SW 1271 (cell line): ENCODE data around the gene GPR34.
"Not testable (repeated sequence)": the region's sequence is repeated elsewhere in the genome, so short reads cannot be mapped to it uniquely, and the experiment has no call there.

Experiments used
- DNase-seq, 2 experiments: peaks; one replicate each; lab custom pipeline; 2025; lab: John Stamatoyannopoulos, UW

The GPR34 gene

GRCh38 chrX:41688835-41689234 lies at the start of gene GPR34:
Gene GPR34 (plus strand): TSS chrX:41688973. CDS start chrX:41695634, 6,661 bp downstream.
- DNase-seq: no peak

- DNase-seq: not testable (repeated sequence)
Measured at GRCh38 chrX:41646201-41646600, 42.6 kb upstream of the GPR34 start.

- DNase-seq: no peak
Measured at GRCh38 chrX:41653125-41653524, 35.6 kb upstream of the GPR34 start.

- DNase-seq: no peak
Measured at GRCh38 chrX:41655101-41655500, 33.7 kb upstream of the GPR34 start.

- DNase-seq: no peak
Measured at GRCh38 chrX:41655631-41656030, 33.1 kb upstream of the GPR34 start.

GRCh38 chrX:41661366-41662095 lies 27.2 kb upstream of the GPR34 start:
- DNase-seq: no peak

- DNase-seq: no peak
Measured at GRCh38 chrX:41664375-41664901, 24.3 kb upstream of the GPR34 start.

GRCh38 chrX:41664908-41665307 lies 23.9 kb upstream of the GPR34 start:
- no peak for DNase-seq

- DNase-seq: no peak
Measured at GRCh38 chrX:41665686-41666085, 23.1 kb upstream of the GPR34 start.

DNA sequence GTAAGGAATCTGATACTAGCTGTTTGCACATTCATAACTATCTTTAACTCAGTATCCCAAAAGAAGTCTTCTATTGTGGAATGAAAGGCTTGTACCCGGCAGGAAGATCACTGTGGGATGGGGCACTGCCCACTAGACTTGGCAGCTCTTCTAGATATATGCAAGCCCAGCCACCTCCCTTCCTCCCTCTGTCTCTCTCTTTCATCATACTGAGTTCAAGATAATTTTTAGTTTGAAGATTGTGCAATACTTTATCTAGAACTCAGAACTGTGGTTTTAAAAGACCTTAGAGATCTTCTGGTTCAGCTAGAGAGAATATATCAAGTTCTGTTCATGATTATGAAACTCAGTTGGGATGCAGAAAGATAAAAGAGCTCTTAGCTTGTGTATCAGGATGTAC lies 22.5 kb upstream of the GPR34 start:
- DNase-seq: no peak

DNA sequence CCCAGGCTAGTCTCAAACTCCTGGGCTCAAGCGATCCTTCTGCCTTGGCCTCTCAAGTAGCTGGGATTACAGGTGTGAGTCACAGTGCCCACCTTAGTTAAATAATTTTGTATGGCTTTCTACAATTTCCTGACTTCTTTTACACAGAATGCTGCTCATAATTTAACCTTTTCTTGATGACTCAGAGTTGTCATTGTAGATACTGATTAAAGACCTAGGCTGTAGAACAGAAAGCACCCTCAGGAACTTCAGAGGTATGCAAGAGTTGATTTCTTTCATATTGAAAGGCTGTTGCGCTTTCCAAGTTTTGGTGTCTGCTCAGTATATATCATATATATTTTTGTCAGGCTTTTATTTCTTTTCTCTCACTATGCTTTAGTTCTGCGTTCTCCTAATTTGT lies 21.1 kb upstream of the GPR34 start:
- no peak for DNase-seq

GRCh38 chrX:41670112-41670511 lies 18.7 kb upstream of the GPR34 start:
- no peak for DNase-seq

- no peak for DNase-seq
Measured at GRCh38 chrX:41671082-41671481, 17.7 kb upstream of the GPR34 start.

- no peak for DNase-seq
Measured at GRCh38 chrX:41672643-41673042, 16.1 kb upstream of the GPR34 start.

DNA sequence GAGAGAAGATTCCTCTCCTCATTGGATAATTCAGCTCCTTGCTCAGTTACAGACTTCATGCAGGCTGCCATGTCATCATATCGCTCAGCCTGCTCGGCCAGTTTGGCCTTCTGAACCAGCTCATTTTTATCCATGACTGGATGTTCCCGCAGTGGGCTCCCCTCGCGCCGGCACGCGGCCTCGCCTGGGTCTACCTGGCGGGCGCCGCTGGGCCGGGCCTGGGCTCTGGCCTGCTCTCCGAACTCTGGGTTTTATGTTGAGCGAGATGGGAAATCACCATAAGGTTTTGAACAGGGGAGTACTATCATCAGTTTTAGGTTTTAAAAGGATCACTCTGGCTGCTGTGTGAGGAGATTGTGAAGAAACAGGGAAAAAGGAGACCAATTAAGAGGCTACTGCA lies 12.4 kb upstream of the GPR34 start:
- DNase-seq: not testable (repeated sequence)

- DNase-seq: no peak
Measured at GRCh38 chrX:41677183-41678060, 11.4 kb upstream of the GPR34 start.

DNA sequence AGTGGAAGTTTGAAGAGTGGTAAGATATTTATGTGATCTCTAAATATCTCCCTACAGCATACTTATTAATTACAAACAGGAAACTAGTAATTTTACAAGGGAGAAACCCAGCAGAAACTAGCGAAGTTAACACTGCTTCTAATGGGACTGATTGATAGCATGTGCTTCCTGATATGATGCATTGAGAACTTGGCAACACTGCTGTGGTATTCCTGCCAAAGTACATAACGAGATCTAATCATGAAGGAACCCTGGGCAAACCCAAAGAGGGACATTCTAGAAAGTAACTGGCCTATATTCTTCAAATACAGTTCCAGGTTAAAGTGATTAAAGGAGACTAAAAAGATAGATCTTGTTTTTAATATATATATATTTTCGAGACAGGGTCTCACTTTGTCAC lies 4.6 kb upstream of the GPR34 start:
- no peak for DNase-seq

GRCh38 chrX:41684940-41685339 lies 3.8 kb upstream of the GPR34 start:
- DNase-seq: no peak

DNA sequence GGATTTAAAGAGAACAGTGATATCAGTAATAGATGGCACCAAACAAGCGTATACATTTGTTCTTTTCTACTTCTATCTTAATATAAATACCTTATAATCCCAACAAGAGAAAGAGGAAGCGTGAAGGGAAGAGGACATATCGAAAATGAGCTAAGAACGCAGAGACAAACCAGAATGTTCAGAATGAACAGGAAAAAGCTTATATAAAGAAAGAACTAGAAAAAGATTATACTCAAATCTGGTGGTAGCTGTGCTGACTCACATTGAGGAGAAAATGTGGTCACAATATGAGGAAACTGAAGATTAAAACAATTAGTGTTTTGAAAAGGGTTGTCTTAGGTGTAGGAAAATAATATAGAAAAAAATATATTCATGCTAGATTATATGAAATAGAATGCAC lies 2.0 kb upstream of the GPR34 start:
- no peak for DNase-seq

GRCh38 chrX:41688156-41688555 lies 617 bp upstream of the GPR34 start:
- no peak for DNase-seq

GRCh38 chrX:41689711-41690110 lies 938 bp downstream of the GPR34 start:
- DNase-seq: no peak

DNA sequence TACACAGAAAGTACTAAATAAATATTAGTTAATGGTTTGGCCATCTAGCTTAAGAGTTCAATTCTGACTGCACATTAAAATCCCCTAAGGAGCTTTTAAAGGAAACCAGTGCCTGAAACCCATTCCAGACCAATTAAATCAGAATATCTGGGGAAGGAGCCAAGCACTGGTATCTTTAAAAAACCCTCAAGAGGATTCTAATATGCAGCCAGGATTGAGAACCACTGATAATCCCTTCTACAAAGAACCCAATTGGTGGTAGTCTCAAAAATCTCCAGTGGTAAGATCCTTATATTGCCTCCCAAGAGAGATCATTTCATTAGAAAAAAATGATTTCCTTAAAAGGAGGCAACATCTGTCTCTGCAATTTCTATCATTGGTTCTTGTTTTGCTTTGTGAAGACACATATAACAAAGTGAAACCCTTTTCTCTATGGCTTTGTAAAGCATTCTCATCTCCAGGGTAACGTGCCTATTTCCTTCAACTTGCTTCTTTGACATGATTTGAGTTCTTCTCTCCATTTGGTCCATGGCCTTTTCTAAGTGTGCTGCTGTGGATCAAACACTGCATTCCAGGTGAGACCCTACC lies 3.5 kb downstream of the GPR34 start:
- DNase-seq: no peak

DNA sequence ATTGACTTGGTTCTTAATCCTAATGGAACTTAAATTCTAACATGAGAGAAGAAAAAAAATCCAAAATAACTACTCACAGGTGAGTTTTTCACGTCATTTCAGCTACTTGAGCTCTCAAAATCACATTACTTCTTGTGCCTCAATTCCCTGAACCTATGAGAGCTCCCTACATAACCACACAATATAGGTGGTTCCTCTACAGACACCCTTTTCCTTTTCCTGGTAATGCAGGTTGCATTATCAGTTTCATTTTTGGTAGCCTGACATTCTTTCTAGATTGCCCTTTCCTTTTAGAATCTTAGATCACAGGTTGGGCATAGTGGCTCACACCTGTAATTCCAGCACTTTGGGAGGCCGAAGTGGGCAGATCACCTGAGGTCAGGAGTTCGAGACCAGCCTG lies 4.3 kb downstream of the GPR34 start:
- DNase-seq: no peak
